Hindlimb muscle (tissue), 1 donor: Measurements from ENCODE around the gene KIAA0513. TPM values are rescaled to one million over a fixed set of nuclear protein-coding genes. Genes with fewer than 3 reads are reported as not detected.
"Not testable (repeated sequence)": the region's sequence is repeated elsewhere in the genome, so short reads cannot be mapped to it uniquely, and the experiment has no call there.

Experiments
- DNase-seq: peaks from one replicate; pipeline ENCODE4 v3.0.0-alpha.2; 2013
- polyA plus RNA-seq: library from polyadenylated mRNA; unstranded; fragments of 120-200 nt; gene quantifications from one replicate; pipeline ENCODE4 v1.2.1, GENCODE V29; 2013; ENCODE audit not compliant: insufficient read length

Gene KIAA0513
- polyA plus RNA-seq, 1 donor = 1.6 TPM

GRCh38 chr16:85114909-85115567 is 87.4 kb downstream of the KIAA0513 start:
- DNase-seq = peak; percentile 85

- DNase-seq = no peak
These were observed 89.8 kb downstream of the KIAA0513 start for GRCh38 chr16:85117418-85117817.

- no peak for DNase-seq
These were observed 92.4 kb downstream of the KIAA0513 start for GRCh38 chr16:85120006-85120340.

GRCh38 chr16:85123441-85123840 is 95.8 kb downstream of the KIAA0513 start:
- DNase-seq = not testable (repeated sequence)

- DNase-seq = peak; percentile 73
These were observed 96.5 kb downstream of the KIAA0513 start for GRCh38 chr16:85123891-85124635.

- DNase-seq = no peak
These were observed 97.2 kb downstream of the KIAA0513 start for GRCh38 chr16:85124636-85125346.

GRCh38 chr16:85125570-85126393 is 98.2 kb downstream of the KIAA0513 start:
- DNase-seq = no peak

GRCh38 chr16:85126394-85126704 is 98.8 kb downstream of the KIAA0513 start:
- no peak for DNase-seq

GRCh38 chr16:85126705-85127378 is 99.2 kb downstream of the KIAA0513 start:
- DNase-seq = peak; percentile 86

GRCh38 chr16:85127379-85127723 is 99.8 kb downstream of the KIAA0513 start:
- no peak for DNase-seq

- no peak for DNase-seq
These were observed 100.7 kb downstream of the KIAA0513 start for GRCh38 chr16:85128079-85128837.

- peak; percentile 58 for DNase-seq
These were observed 102.5 kb downstream of the KIAA0513 start for GRCh38 chr16:85129876-85130704.

- no peak for DNase-seq
These were observed 103.1 kb downstream of the KIAA0513 start for GRCh38 chr16:85130705-85131028.

GRCh38 chr16:85132456-85133289 is 105.1 kb downstream of the KIAA0513 start:
- no peak for DNase-seq

GRCh38 chr16:85133290-85133599 is 105.7 kb downstream of the KIAA0513 start:
- no peak for DNase-seq

- DNase-seq = no peak
These were observed 106.6 kb downstream of the KIAA0513 start for GRCh38 chr16:85134076-85134788.

GRCh38 chr16:85134789-85135142 is 107.2 kb downstream of the KIAA0513 start:
- no peak for DNase-seq

GRCh38 chr16:85136213-85136701 is 108.7 kb downstream of the KIAA0513 start:
- DNase-seq = peak; percentile 72

- DNase-seq = peak; percentile 64
These were observed 109.2 kb downstream of the KIAA0513 start for GRCh38 chr16:85136702-85137322.
